GM12874 (cell line): ENCODE data around the gene VAV3.

ENCODE experiments used
- CTCF ChIP-seq: IDR thresholded peaks from 2 replicates; pipeline ENCODE4 v1.5.1; 2011; ENCODE audit warnings: low read depth, mild to moderate bottlenecking, control low read depth, low read length, moderate library complexity; ENCODE audit not compliant: insufficient read depth

The VAV3 gene

GRCh38 chr1:107942814-107943213 lies 22.2 kb downstream of the VAV3 start:
- no peak for TF ChIP-seq CTCF

- TF ChIP-seq CTCF: no peak
Measured at GRCh38 chr1:107941531-107941930, 23.4 kb downstream of the VAV3 start.

- no peak for TF ChIP-seq CTCF
Measured at GRCh38 chr1:107941123-107941522, 23.9 kb downstream of the VAV3 start.

GRCh38 chr1:107940701-107941100 lies 24.3 kb downstream of the VAV3 start:
- TF ChIP-seq CTCF: no peak

GRCh38 chr1:107940017-107940577 lies 24.9 kb downstream of the VAV3 start:
- TF ChIP-seq CTCF: no peak

GRCh38 chr1:107939256-107939655 lies 25.7 kb downstream of the VAV3 start:
- no peak for TF ChIP-seq CTCF

GRCh38 chr1:107936498-107937481 lies 28.2 kb downstream of the VAV3 start:
- no peak for TF ChIP-seq CTCF
